ENCODE data around the gene BUD13.

Gene BUD13

DNA sequence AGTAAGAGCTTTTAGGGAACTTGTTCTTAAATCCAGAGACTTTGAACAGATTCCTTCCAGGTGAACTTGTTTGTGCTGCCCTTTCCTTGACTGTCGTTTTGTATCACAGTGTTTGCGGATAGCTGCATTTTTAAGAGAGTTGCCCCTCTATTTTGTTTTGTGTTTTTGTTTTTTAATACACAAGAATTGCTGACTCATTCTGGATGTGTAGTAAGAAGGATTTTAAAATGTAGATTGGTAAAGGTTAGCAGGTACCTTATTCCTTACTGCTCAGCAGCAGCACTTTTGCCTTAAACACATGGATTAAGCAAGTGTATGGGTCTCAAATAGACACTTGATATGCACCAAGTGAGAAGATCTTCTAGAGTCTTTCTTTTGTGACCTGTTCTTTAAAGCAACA is 27.8 kb upstream of the BUD13 start:
- no peak for TF ChIP-seq POLR2AphosphoS5 (IDR thresholded peaks at IDR 0.05; ENCODE audit: low read depth)
- TF ChIP-seq, protein P1, sequence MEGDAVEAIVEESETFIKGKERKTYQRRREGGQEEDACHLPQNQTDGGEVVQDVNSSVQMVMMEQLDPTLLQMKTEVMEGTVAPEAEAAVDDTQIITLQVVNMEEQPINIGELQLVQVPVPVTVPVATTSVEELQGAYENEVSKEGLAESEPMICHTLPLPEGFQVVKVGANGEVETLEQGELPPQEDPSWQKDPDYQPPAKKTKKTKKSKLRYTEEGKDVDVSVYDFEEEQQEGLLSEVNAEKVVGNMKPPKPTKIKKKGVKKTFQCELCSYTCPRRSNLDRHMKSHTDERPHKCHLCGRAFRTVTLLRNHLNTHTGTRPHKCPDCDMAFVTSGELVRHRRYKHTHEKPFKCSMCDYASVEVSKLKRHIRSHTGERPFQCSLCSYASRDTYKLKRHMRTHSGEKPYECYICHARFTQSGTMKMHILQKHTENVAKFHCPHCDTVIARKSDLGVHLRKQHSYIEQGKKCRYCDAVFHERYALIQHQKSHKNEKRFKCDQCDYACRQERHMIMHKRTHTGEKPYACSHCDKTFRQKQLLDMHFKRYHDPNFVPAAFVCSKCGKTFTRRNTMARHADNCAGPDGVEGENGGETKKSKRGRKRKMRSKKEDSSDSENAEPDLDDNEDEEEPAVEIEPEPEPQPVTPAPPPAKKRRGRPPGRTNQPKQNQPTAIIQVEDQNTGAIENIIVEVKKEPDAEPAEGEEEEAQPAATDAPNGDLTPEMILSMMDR (IDR thresholded peaks at IDR 0.05; ENCODE audit: insufficient read depth, low read length): no peak
- TF ChIP-seq GABPA (IDR thresholded peaks at IDR 0.05; ENCODE audit: low read depth): no peak
- no peak for TF ChIP-seq SPI1 (IDR thresholded peaks at IDR 0.05; ENCODE audit: borderline replicate concordance, low read depth)
- DNase-seq (ENCODE audit: low read depth in 1 of 2, low spot score in 1 of 2): no peak
- no peak overlapping the region for H3K27ac ChIP-seq (replicated peaks)
- H3K4me3 ChIP-seq (replicated peaks; ENCODE audit: insufficient read depth, low read length): no peak overlapping the region
- no peaks in the 10 kb centered on the region for H3K27me3 ChIP-seq (ENCODE audit: insufficient read depth, poor library complexity, severe bottlenecking)

DNA sequence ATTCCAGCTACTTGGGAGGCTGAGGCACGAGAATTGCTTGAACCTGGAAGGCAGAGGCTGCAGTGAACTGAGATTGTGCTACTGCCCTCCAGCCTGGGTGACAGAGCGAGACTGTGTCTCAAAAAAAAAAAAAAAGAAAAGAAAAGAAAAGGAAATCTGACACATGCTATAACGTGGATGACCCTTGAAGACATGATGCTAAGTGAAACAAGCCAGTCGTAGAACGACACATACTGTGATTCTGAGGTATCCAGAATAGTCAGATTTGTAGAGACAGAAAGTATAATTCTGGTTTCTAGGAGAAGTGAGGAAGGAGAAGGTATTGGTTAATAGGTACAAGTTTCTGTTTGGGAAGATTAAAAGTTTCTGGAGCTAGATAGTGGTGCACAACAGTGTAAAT is 25.6 kb upstream of the BUD13 start:
- TF ChIP-seq SPI1 (IDR thresholded peaks at IDR 0.05; ENCODE audit: borderline replicate concordance, low read depth) (no peak), GABPA (IDR thresholded peaks at IDR 0.05; ENCODE audit: low read depth) (no peak), POLR2AphosphoS5 (IDR thresholded peaks at IDR 0.05; ENCODE audit: low read depth) (no peak)
- TF ChIP-seq, protein P2, sequence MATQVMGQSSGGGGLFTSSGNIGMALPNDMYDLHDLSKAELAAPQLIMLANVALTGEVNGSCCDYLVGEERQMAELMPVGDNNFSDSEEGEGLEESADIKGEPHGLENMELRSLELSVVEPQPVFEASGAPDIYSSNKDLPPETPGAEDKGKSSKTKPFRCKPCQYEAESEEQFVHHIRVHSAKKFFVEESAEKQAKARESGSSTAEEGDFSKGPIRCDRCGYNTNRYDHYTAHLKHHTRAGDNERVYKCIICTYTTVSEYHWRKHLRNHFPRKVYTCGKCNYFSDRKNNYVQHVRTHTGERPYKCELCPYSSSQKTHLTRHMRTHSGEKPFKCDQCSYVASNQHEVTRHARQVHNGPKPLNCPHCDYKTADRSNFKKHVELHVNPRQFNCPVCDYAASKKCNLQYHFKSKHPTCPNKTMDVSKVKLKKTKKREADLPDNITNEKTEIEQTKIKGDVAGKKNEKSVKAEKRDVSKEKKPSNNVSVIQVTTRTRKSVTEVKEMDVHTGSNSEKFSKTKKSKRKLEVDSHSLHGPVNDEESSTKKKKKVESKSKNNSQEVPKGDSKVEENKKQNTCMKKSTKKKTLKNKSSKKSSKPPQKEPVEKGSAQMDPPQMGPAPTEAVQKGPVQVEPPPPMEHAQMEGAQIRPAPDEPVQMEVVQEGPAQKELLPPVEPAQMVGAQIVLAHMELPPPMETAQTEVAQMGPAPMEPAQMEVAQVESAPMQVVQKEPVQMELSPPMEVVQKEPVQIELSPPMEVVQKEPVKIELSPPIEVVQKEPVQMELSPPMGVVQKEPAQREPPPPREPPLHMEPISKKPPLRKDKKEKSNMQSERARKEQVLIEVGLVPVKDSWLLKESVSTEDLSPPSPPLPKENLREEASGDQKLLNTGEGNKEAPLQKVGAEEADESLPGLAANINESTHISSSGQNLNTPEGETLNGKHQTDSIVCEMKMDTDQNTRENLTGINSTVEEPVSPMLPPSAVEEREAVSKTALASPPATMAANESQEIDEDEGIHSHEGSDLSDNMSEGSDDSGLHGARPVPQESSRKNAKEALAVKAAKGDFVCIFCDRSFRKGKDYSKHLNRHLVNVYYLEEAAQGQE (IDR thresholded peaks at IDR 0.05; ENCODE audit: insufficient replicate concordance, low read depth): no peak
- TF ChIP-seq, protein P1 (IDR thresholded peaks at IDR 0.05; ENCODE audit: insufficient read depth, low read length): no peak
- Histone ChIP-seq H3K4me3 (replicated peaks; ENCODE audit: insufficient read depth, low read length) (no peak overlapping the region), H3K27me3 (ENCODE audit: insufficient read depth, poor library complexity, severe bottlenecking) (no peaks in the 10 kb centered on the region), H3K27ac (replicated peaks) (no peak overlapping the region)
- no peak for DNase-seq (ENCODE audit: low read depth in 1 of 2, low spot score in 1 of 2)

DNA sequence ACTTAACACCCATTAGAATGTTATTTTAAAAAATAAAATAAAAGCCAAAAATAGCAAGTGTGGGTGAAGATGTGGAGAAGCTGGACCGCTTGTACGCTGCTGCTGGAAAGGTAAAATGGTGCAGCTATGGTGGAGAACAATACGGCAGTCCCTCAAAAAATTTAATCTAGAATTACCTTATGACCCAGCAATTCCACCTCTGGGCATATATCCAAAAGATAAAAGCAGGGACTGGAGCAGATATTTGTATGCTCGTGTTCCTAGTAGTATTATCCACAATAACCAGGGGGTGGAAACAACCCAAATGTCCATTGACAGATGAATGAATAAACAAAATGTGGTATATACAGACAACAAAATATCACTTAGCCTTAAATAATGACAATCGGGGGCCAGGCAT is 25.0 kb upstream of the BUD13 start:
- Histone ChIP-seq H3K27me3 (ENCODE audit: insufficient read depth, poor library complexity, severe bottlenecking) (no peaks in the 10 kb centered on the region), H3K27ac (replicated peaks) (no peak overlapping the region), H3K4me3 (replicated peaks; ENCODE audit: insufficient read depth, low read length) (no peak overlapping the region)
- TF ChIP-seq SPI1 (IDR thresholded peaks at IDR 0.05; ENCODE audit: borderline replicate concordance, low read depth): no peak
- TF ChIP-seq, protein P2 (IDR thresholded peaks at IDR 0.05; ENCODE audit: insufficient replicate concordance, low read depth): no peak
- no peak for TF ChIP-seq GABPA (IDR thresholded peaks at IDR 0.05; ENCODE audit: low read depth)
- TF ChIP-seq POLR2AphosphoS5 (IDR thresholded peaks at IDR 0.05; ENCODE audit: low read depth): no peak
- TF ChIP-seq, protein P1 (IDR thresholded peaks at IDR 0.05; ENCODE audit: insufficient read depth, low read length): no peak
- DNase-seq (ENCODE audit: low read depth in 1 of 2, low spot score in 1 of 2): no peak

DNA sequence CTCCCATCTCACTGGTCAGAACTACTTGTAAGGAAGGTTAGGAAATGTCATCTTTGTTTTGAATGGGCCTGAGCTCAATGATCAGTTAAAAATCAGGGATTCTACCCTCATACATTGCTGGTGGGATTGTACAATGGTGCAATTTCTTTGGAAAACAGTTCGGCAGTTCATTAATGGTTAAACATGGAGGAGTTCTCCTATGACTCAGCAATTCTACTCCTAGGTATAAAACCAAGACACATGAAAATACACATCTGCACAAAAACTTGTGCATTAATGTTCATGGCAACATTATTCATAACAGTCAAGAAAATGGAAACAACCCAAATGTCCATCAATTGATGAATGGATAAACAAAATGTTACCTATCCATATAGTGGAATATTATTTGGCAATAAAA is 23.8 kb upstream of the BUD13 start:
- Histone ChIP-seq H3K27ac (replicated peaks) (no peak overlapping the region), H3K4me3 (replicated peaks; ENCODE audit: insufficient read depth, low read length) (no peak overlapping the region), H3K27me3 (ENCODE audit: insufficient read depth, poor library complexity, severe bottlenecking) (no peaks in the 10 kb centered on the region)
- no peak for TF ChIP-seq POLR2AphosphoS5 (IDR thresholded peaks at IDR 0.05; ENCODE audit: low read depth)
- TF ChIP-seq, protein P1 (IDR thresholded peaks at IDR 0.05; ENCODE audit: insufficient read depth, low read length): no peak
- no peak for TF ChIP-seq GABPA (IDR thresholded peaks at IDR 0.05; ENCODE audit: low read depth)
- TF ChIP-seq SPI1 (IDR thresholded peaks at IDR 0.05; ENCODE audit: borderline replicate concordance, low read depth): no peak
- TF ChIP-seq, protein P2 (IDR thresholded peaks at IDR 0.05; ENCODE audit: insufficient replicate concordance, low read depth): no peak
- DNase-seq (ENCODE audit: low read depth in 1 of 2, low spot score in 1 of 2): no peak
